Ishikawa (cell line): ENCODE measurements around the gene DNAJC11.

ENCODE experiments used
- CREB1 ChIP-seq: IDR thresholded peaks from 2 replicates; pipeline ENCODE4 v1.6.1; 2012; ENCODE audit warnings: low read depth
- RAD21 ChIP-seq: IDR thresholded peaks from 2 replicates; pipeline ENCODE4 v1.6.1; 2012; ENCODE audit warnings: low read depth
- REST ChIP-seq: IDR thresholded peaks from 2 replicates; pipeline ENCODE4 v1.6.1; 2012; ENCODE audit warnings: low read depth, mild to moderate bottlenecking
- ZBTB7A ChIP-seq: IDR thresholded peaks from 2 replicates; pipeline ENCODE4 v1.6.1; 2012; ENCODE audit warnings: low read depth

- TF ChIP-seq CREB1 (no peak), ZBTB7A (no peak), RAD21 (no peak), REST (no peak)
Measured at GRCh38 chr1:6738987-6739676, 37.5 kb upstream of the DNAJC11 start.
